Progenitor cell of endocrine pancreas (in vitro differentiated cells): ENCODE measurements around the gene RPP30. TPM values are rescaled to one million over a fixed set of nuclear protein-coding genes. Genes with fewer than 3 reads are reported as not detected.

Experiments used
- DNase-seq: peaks from one replicate; pipeline ENCODE4 v3.0.0; 2021; ENCODE audit warnings: low spot score; ENCODE audit not compliant: unreplicated experiment
- H3K27ac Mint-ChIP-seq: 2 replicates; pipeline ENCODE4 v1.8.0; 2021; ENCODE audit warnings: mild to moderate bottlenecking, moderate library complexity, mixed read lengths
- H3K27me3 Mint-ChIP-seq: 2 replicates; pipeline ENCODE4 v1.8.0; 2021; ENCODE audit warnings: mixed read lengths
- H3K36me3 Mint-ChIP-seq: 2 replicates; pipeline ENCODE4 v1.8.0; 2022; ENCODE audit warnings: mixed read lengths; ENCODE audit not compliant: insufficient read depth
- H3K4me1 Mint-ChIP-seq: 2 replicates; pipeline ENCODE4 v1.8.0; 2021; ENCODE audit warnings: low read depth, mixed read lengths
- H3K4me3 Mint-ChIP-seq: 2 replicates; pipeline ENCODE4 v1.8.0; 2021; ENCODE audit warnings: low read depth, mild to moderate bottlenecking, moderate library complexity, mixed read lengths
- H3K9me3 Mint-ChIP-seq: 2 replicates; pipeline ENCODE4 v1.8.0; 2021; ENCODE audit warnings: low read depth, mixed read lengths
- CTCF ChIP-seq: fragments of 200-600 bp; sonication (generic); IDR thresholded peaks from one replicate; pipeline ENCODE4 v1.5.0; 2021; ENCODE audit warnings: antibody characterized with exemption, mild to moderate bottlenecking; ENCODE audit not compliant: unreplicated experiment
- total RNA-seq: library from RNA; stranded (reverse); gene quantifications from 2 replicates; pipeline ENCODE4 v1.2.1, GENCODE V29; 2021

Gene RPP30
- total RNA-seq, 1 donor from 2014 or later = 53.5 TPM

- no peak for DNase-seq
- Mint-ChIP-seq H3K36me3 (peaks cover 6% of the 10 kb centered on the region), H3K9me3 (peaks cover 17% of the 10 kb centered on the region), H3K4me3 (no peak overlapping the region), H3K27ac (no peak overlapping the region), H3K27me3 (peaks cover 18% of the 10 kb centered on the region), H3K4me1 (no peaks in the 10 kb centered on the region)
- no peak for TF ChIP-seq CTCF
Measured at GRCh38 chr10:90849956-90850749, 21.6 kb upstream of the RPP30 start.

- Mint-ChIP-seq H3K9me3 (peaks cover 17% of the 10 kb centered on the region), H3K27ac (no peak overlapping the region), H3K4me1 (peaks cover 3% of the 10 kb centered on the region), H3K36me3 (peaks cover 6% of the 10 kb centered on the region), H3K27me3 (peaks cover 57% of the 10 kb centered on the region), H3K4me3 (no peak overlapping the region)
- DNase-seq = no peak
- no peak for TF ChIP-seq CTCF
Measured at GRCh38 chr10:90855126-90855525, 16.6 kb upstream of the RPP30 start.

- Mint-ChIP-seq H3K4me1 (peaks cover 3% of the 10 kb centered on the region), H3K36me3 (peaks cover 2% of the 10 kb centered on the region), H3K27ac (no peak overlapping the region), H3K4me3 (peak overlapping the region; percentile 33), H3K27me3 (peaks cover 65% of the 10 kb centered on the region), H3K9me3 (peaks cover 8% of the 10 kb centered on the region)
- no peak for DNase-seq
- TF ChIP-seq CTCF = no peak
Measured at GRCh38 chr10:90856261-90856660, 15.5 kb upstream of the RPP30 start.

GRCh38 chr10:90856964-90857634 is 14.7 kb upstream of the RPP30 start:
- Mint-ChIP-seq H3K36me3 (no peaks in the 10 kb centered on the region), H3K27ac (no peak overlapping the region), H3K4me3 (peak overlapping the region; percentile 82), H3K4me1 (peaks cover 3% of the 10 kb centered on the region), H3K9me3 (peaks cover 2% of the 10 kb centered on the region), H3K27me3 (peaks cover 71% of the 10 kb centered on the region)
- no peak for DNase-seq
- TF ChIP-seq CTCF = no peak

GRCh38 chr10:90857635-90858460 is 13.9 kb upstream of the RPP30 start, which contains the start of gene HTR7:
Gene HTR7 (minus strand): TSS chr10:90858039. CDS start chr10:90857671, 368 bp downstream.
- Mint-ChIP-seq H3K4me3 (peak within 1 kb of the TSS; percentile 82), H3K4me1 (peaks cover 3% of the 10 kb centered on the region), H3K36me3 (no peaks in the 10 kb centered on the region), H3K27me3 (peaks cover 75% of the 10 kb centered on the region), H3K9me3 (no peaks in the 10 kb centered on the region), H3K27ac (peak within 1 kb of the TSS; percentile 82)
- peak; percentile 70 for TF ChIP-seq CTCF
- peak; percentile 68 for DNase-seq
